ENCODE data around the gene SLC34A2. TPM values are rescaled to one million over a fixed set of nuclear protein-coding genes. Genes with fewer than 3 reads are reported as not detected.

SLC34A2 gene
- total and polyA plus RNA-seq, 2 experiments from 2014 or later = 0.60 to 1.8 TPM

DNA sequence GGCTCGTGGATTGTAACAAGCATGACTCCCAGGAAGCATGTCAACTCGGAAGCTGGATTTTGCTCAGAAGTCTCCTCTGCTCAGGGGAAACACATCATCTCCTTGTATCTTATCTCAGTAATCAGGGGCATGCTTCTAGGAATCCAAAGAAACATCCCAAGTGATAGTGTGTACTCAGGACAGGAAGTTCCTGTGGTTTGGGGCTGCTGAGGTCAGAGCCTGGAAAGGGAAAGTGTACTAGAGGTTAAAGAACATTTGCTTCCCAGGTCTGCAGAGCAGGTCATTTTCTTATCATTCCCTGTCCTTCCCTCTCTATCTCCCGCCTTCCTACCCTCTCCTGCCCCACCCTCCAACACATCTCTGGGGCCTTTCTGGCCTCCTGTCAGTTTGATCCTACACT lies 38.8 kb downstream of the SLC34A2 start:
- H3K27me3 ChIP-seq = no peaks in the 10 kb centered on the region
- H3K27ac ChIP-seq = peak overlapping the region; percentile 82
- no peak overlapping the region for H3K4me3 ChIP-seq
- DNase-seq (ENCODE audit: low read depth in 1 of 2, low spot score in 1 of 2) = peak in 1 of 2 donors; percentile 56
- H3K4me1 ChIP-seq (ENCODE audit: low read depth) = peaks cover 26% of the 10 kb centered on the region
- no peaks in the 10 kb centered on the region for H3K9me3 ChIP-seq (ENCODE audit: low read depth)
- TF ChIP-seq, protein P1, sequence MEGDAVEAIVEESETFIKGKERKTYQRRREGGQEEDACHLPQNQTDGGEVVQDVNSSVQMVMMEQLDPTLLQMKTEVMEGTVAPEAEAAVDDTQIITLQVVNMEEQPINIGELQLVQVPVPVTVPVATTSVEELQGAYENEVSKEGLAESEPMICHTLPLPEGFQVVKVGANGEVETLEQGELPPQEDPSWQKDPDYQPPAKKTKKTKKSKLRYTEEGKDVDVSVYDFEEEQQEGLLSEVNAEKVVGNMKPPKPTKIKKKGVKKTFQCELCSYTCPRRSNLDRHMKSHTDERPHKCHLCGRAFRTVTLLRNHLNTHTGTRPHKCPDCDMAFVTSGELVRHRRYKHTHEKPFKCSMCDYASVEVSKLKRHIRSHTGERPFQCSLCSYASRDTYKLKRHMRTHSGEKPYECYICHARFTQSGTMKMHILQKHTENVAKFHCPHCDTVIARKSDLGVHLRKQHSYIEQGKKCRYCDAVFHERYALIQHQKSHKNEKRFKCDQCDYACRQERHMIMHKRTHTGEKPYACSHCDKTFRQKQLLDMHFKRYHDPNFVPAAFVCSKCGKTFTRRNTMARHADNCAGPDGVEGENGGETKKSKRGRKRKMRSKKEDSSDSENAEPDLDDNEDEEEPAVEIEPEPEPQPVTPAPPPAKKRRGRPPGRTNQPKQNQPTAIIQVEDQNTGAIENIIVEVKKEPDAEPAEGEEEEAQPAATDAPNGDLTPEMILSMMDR (IDR thresholded peaks at IDR 0.05; ENCODE audit: low read depth, low read length) = no peak
- no peaks in the 10 kb centered on the region for H3K36me3 ChIP-seq

GRCh38 chr4:25696409-25696808 lies 40.8 kb downstream of the SLC34A2 start:
- DNase-seq (ENCODE audit: low read depth in 1 of 2, low spot score in 1 of 2) = peak in 1 of 2 donors; percentile 18
- Histone ChIP-seq H3K9me3 (ENCODE audit: low read depth) (no peaks in the 10 kb centered on the region), H3K4me3 (no peak overlapping the region), H3K27me3 (no peaks in the 10 kb centered on the region), H3K36me3 (no peaks in the 10 kb centered on the region), H3K27ac (peak overlapping the region; percentile 82), H3K4me1 (ENCODE audit: low read depth) (peaks cover 26% of the 10 kb centered on the region)
- TF ChIP-seq, protein P1 (IDR thresholded peaks at IDR 0.05; ENCODE audit: low read depth, low read length) = no peak

DNA sequence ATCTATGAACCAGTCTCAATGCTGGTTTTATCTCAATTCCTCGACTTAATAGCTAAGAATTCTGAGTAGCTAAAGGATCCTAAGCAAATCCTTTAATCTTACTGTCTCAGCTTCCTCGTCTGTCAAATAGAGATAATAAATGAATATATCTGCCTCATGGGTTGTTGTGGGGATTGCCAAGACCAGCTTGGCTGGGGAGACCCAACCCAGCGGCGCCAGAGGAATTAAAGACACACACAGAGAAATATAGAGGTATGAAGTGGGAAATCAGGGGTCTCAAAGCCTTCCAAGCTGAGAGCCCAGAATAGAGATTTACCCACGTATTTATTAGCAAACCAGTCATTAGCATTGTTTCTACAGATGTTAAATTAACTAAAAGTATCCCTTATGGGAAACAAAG lies 41.9 kb downstream of the SLC34A2 start:
- Histone ChIP-seq H3K27ac (peak overlapping the region; percentile 82), H3K36me3 (no peaks in the 10 kb centered on the region)
- TF ChIP-seq, protein P1 (IDR thresholded peaks at IDR 0.05; ENCODE audit: low read depth, low read length) = no peak

DNA sequence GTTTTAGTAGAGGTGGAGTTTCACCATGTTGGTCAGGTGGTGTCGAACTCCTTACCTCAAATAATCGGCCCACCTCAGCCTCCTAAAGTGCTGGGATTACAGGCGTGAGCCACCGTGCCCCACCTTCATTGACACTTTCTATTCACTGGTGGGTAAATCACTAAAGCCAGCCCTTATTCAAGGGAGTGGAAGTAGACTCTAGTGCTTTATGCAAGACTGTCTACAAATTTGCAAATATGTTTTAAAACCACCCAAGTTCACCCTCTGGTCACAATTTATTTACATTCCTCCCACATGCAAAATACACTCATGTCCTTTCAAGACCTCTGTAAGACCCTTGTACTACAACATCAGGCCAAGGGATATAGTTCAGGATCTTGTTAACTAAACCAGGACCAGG lies 45.0 kb downstream of the SLC34A2 start:
- Histone ChIP-seq H3K27me3 (no peaks in the 10 kb centered on the region), H3K4me1 (ENCODE audit: low read depth) (peaks cover 46% of the 10 kb centered on the region), H3K36me3 (no peaks in the 10 kb centered on the region), H3K27ac (no peak overlapping the region), H3K4me3 (no peak overlapping the region), H3K9me3 (ENCODE audit: low read depth) (no peaks in the 10 kb centered on the region)
- DNase-seq (ENCODE audit: low read depth in 1 of 2, low spot score in 1 of 2) = no peak
- TF ChIP-seq, protein P1 (IDR thresholded peaks at IDR 0.05; ENCODE audit: low read depth, low read length) = no peak

More for the DNA sequence above, 41.9 kb downstream of the SLC34A2 start:
- DNase-seq (ENCODE audit: low read depth in 1 of 2, low spot score in 1 of 2) = no peak
- Histone ChIP-seq H3K27me3 (no peaks in the 10 kb centered on the region), H3K9me3 (ENCODE audit: low read depth) (no peaks in the 10 kb centered on the region), H3K4me1 (ENCODE audit: low read depth) (peaks cover 26% of the 10 kb centered on the region), H3K4me3 (no peak overlapping the region)

DNA sequence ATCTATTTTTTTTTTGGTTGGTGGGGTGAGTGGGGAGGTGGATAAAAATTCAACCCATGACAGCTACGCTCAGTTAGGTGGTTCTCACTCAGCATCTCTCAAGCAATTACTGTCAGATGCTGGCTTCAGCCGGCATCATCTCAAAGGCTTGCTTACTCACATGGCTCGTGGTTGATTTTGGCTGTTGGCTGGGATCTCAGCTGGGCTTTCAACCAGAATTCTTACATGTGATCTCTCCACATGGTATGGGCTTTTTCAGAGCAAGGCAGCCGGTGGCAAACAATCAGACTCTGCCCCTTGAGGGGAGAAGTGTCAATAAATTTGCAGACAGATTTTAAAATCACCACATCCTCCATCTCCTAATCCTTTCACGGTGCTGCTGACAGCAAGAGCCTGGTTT lies 47.2 kb downstream of the SLC34A2 start:
- Histone ChIP-seq H3K4me1 (ENCODE audit: low read depth) (peaks cover 34% of the 10 kb centered on the region), H3K9me3 (ENCODE audit: low read depth) (no peaks in the 10 kb centered on the region), H3K27ac (peak overlapping the region; percentile 71), H3K4me3 (no peak overlapping the region), H3K27me3 (no peaks in the 10 kb centered on the region), H3K36me3 (no peaks in the 10 kb centered on the region)
- peak; percentile 32 to 85 for DNase-seq (ENCODE audit: low read depth in 1 of 2, low spot score in 1 of 2)
- TF ChIP-seq, protein P1 (IDR thresholded peaks at IDR 0.05; ENCODE audit: low read depth, low read length) = peak; percentile 6

Measured in cardiac muscle cell (in vitro differentiated cells and primary cell).